Uterus (tissue), 4 donors: ENCODE measurements around the gene BABAM2. TPM values are rescaled to one million over a fixed set of nuclear protein-coding genes. Genes with fewer than 3 reads are reported as not detected.

Source experiments
- DNase-seq, 2 donors: peaks; one replicate each; pipeline ENCODE4 v3.0.0-alpha.2; 2019 to 2020
- H3K27ac ChIP-seq, 2 donors: fragments of 200-600 bp; sonication (generic); 1 replicate in 1 of 2; 2 replicates in 1 of 2; pipeline ENCODE4 v1.5.1; 2016 to 2018
- H3K27me3 ChIP-seq, 2 donors: fragments of 200-600 bp; sonication (generic); one replicate each; pipeline ENCODE4 v1.5.1; 2018 to 2019; ENCODE audit warnings: control low read depth in 1 of 2
- H3K36me3 ChIP-seq, 2 donors: fragments of 200-600 bp; sonication (generic); one replicate each; pipeline ENCODE4 v1.5.1; 2019; ENCODE audit warnings: control low read depth in 1 of 2
- H3K4me1 ChIP-seq, 2 donors: fragments of 200-600 bp; sonication (generic); one replicate each; pipeline ENCODE4 v1.5.1; 2018 to 2019; ENCODE audit warnings: control low read depth in 1 of 2
- H3K4me3 ChIP-seq, 2 donors: fragments of 200-600 bp; sonication (generic); 1 replicate in 1 of 2; 2 replicates in 1 of 2; pipeline ENCODE4 v1.5.1; 2018 to 2019; ENCODE audit warnings: mild to moderate bottlenecking in 1 of 2
- H3K9me3 ChIP-seq, 2 donors: fragments of 200-600 bp; sonication (generic); one replicate each; pipeline ENCODE4 v1.5.1; 2019; ENCODE audit warnings: control low read depth in 1 of 2
- CTCF ChIP-seq, 4 experiments: fragments of 200-600 bp in 2 of 4; fragments of 450-650 bp in 2 of 4; sonication (generic) in 2 of 4; IDR thresholded peaks; one replicate each; pipeline ENCODE4 v1.5.1; 2016 to 2019; ENCODE audit warnings: antibody characterized with exemption in 4 of 4, mild to moderate bottlenecking in 2 of 4, moderate library complexity in 1 of 4
- POLR2A ChIP-seq, 2 donors: fragments of 450-650 bp; IDR thresholded peaks; one replicate each; pipeline ENCODE4 v1.6.1; 2016; ENCODE audit warnings: antibody characterized with exemption in 2 of 2, mild to moderate bottlenecking in 1 of 2, moderate library complexity in 1 of 2
- intact Hi-C: fragments of 100-400 bp; cut with DNase I; formaldehyde crosslinking; loops from one replicate; pipeline ENCODE4 v1.15.1; 2023; ENCODE audit warnings: low total_unique reads
- total RNA-seq, 4 donors: library from RNA; depleted of rRNA in 3 of 4; stranded (reverse); fragments of >200 nt in 3 of 4; gene quantifications; one replicate each; pipeline versions ENCODE4 v1.1.0 to v1.2.4, GENCODE V29; 2014 to 2023
- donor health status: DM: yes; HTN: yes; CAD: no.

The BABAM2 gene
- total RNA-seq, 4 donors from 2014 or later = 24.1 to 62.1 (median 32.5) TPM

- no peak for DNase-seq
- Histone ChIP-seq H3K27ac (no peak overlapping the region), H3K27me3 (no peaks in the 10 kb centered on the region), H3K9me3 (no peaks in the 10 kb centered on the region), H3K36me3 (no peaks in the 10 kb centered on the region), H3K4me1 (no peaks in the 10 kb centered on the region), H3K4me3 (no peak overlapping the region)
- TF ChIP-seq POLR2A (IDR thresholded peaks at IDR 0.05) (no peak), CTCF (IDR thresholded peaks at IDR 0.05) (no peak)
- intact Hi-C loops = no loop called here
Measured at GRCh38 chr2:28378679-28379584, 488.4 kb downstream of the BABAM2 start.

GRCh38 chr2:28380219-28380618 is 489.7 kb downstream of the BABAM2 start:
- no peaks in the 10 kb centered on the region for H3K4me1 ChIP-seq
- DNase-seq = no peak

GRCh38 chr2:28381225-28382180 is 491.0 kb downstream of the BABAM2 start:
- no peak overlapping the region for H3K4me3 ChIP-seq
- TF ChIP-seq POLR2A (IDR thresholded peaks at IDR 0.05) (no peak), CTCF (IDR thresholded peaks at IDR 0.05) (no peak)
- H3K27ac ChIP-seq = no peak overlapping the region
- DNase-seq = no peak
- no peaks in the 10 kb centered on the region for H3K27me3 ChIP-seq
- intact Hi-C loops = no loop called here
- H3K4me1 ChIP-seq = no peaks in the 10 kb centered on the region
- no peaks in the 10 kb centered on the region for H3K9me3 ChIP-seq
- H3K36me3 ChIP-seq = no peaks in the 10 kb centered on the region

More at GRCh38 chr2:28380219-28380618, 489.7 kb downstream of the BABAM2 start:
- H3K4me3 ChIP-seq = no peak overlapping the region
- no peak overlapping the region for H3K27ac ChIP-seq
- H3K36me3 ChIP-seq = no peaks in the 10 kb centered on the region
- no peaks in the 10 kb centered on the region for H3K9me3 ChIP-seq
- TF ChIP-seq CTCF (IDR thresholded peaks at IDR 0.05) = no peak
- TF ChIP-seq POLR2A (IDR thresholded peaks at IDR 0.05) = no peak
- intact Hi-C loops = no loop called here
- no peaks in the 10 kb centered on the region for H3K27me3 ChIP-seq

- no peak overlapping the region for H3K27ac ChIP-seq
- intact Hi-C loops = no loop called here
- no peaks in the 10 kb centered on the region for H3K36me3 ChIP-seq
- H3K27me3 ChIP-seq = no peaks in the 10 kb centered on the region
- no peaks in the 10 kb centered on the region for H3K4me1 ChIP-seq
- DNase-seq = no peak
- TF ChIP-seq POLR2A (IDR thresholded peaks at IDR 0.05) (no peak), CTCF (IDR thresholded peaks at IDR 0.05) (no peak)
- H3K9me3 ChIP-seq = no peaks in the 10 kb centered on the region
- no peak overlapping the region for H3K4me3 ChIP-seq
Measured at GRCh38 chr2:28382755-28383154, 492.2 kb downstream of the BABAM2 start.
